Esophagus squamous epithelium (tissue), 4 donors: Measurements from ENCODE around the gene DLAT.

ENCODE experiments used
- POLR2A ChIP-seq, 4 donors: fragments of 450-650 bp; IDR thresholded peaks; one replicate each; pipeline ENCODE4 v1.6.1; 2017; ENCODE audit warnings: antibody characterized with exemption in 4 of 4, mild to moderate bottlenecking in 4 of 4, moderate library complexity in 3 of 4
- TF ChIP-seq, protein P1 (sequence below), 6 experiments: fragments of 450-650 bp in 4 of 6; fragments of 200-600 bp in 2 of 6; sonication (generic) in 2 of 6; IDR thresholded peaks; one replicate each; pipeline ENCODE4 v1.5.1; 2016 to 2019; ENCODE audit warnings: antibody characterized with exemption in 6 of 6, mild to moderate bottlenecking in 4 of 6, moderate library complexity in 4 of 6

DNA sequence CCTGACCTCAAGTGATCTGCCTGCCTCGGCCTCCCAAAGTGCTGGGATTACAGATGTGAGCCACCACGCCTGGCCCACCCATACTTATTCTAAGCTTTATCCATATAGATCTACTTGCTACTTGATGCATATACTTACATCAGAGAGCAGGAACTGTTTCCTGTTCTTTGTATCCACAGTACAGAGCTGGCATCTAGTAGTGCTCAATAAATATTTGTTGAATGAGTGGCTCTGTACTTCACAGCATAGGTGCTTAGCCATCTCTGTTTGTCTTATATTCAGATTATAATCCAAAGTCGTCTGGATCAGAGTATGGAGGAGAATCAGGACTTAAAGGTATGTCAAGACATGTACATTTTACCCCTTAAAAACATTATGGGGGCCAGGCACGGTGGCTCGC, 38.6 kb upstream of the DLAT start:
- TF ChIP-seq, protein P1, sequence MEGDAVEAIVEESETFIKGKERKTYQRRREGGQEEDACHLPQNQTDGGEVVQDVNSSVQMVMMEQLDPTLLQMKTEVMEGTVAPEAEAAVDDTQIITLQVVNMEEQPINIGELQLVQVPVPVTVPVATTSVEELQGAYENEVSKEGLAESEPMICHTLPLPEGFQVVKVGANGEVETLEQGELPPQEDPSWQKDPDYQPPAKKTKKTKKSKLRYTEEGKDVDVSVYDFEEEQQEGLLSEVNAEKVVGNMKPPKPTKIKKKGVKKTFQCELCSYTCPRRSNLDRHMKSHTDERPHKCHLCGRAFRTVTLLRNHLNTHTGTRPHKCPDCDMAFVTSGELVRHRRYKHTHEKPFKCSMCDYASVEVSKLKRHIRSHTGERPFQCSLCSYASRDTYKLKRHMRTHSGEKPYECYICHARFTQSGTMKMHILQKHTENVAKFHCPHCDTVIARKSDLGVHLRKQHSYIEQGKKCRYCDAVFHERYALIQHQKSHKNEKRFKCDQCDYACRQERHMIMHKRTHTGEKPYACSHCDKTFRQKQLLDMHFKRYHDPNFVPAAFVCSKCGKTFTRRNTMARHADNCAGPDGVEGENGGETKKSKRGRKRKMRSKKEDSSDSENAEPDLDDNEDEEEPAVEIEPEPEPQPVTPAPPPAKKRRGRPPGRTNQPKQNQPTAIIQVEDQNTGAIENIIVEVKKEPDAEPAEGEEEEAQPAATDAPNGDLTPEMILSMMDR (IDR thresholded peaks at IDR 0.05): no peak
- TF ChIP-seq POLR2A (IDR thresholded peaks at IDR 0.05): no peak
